GM23248 (cell line): ENCODE data around the gene PIP5K1B.

Experiments
- EZH2 ChIP-seq: fragments of 200-600 bp; sonication (generic); IDR thresholded peaks from 2 replicates; pipeline ENCODE4 v1.6.1; 2018; ENCODE audit warnings: antibody characterized with exemption, mild to moderate bottlenecking; ENCODE audit not compliant: insufficient read depth, poor library complexity, severe bottlenecking
- EZH2phosphoT487 ChIP-seq: fragments of 200-600 bp; sonication (generic); IDR thresholded peaks from 2 replicates; pipeline ENCODE4 v1.6.1; 2018; ENCODE audit warnings: antibody characterized with exemption, moderate library complexity, mild to moderate bottlenecking, low read depth; ENCODE audit not compliant: insufficient read depth

GRCh38 chr9:69013382-69013727, 308.3 kb downstream of the PIP5K1B start:
- TF ChIP-seq EZH2 (no peak), EZH2phosphoT487 (no peak)
